NT2/D1 (cell line): ENCODE data around the gene CELA3B.
"Not testable (repeated sequence)": the region's sequence is repeated elsewhere in the genome, so short reads cannot be mapped to it uniquely, and the experiment has no call there.

Experiments used
- DNase-seq: peaks from one replicate; pipeline ENCODE4 v3.0.0-alpha.2; 2011; ENCODE audit warnings: low read depth, low spot score
- H3K27me3 ChIP-seq: 2 replicates; pipeline ENCODE4 v1.6.0; 2011; ENCODE audit warnings: mild to moderate bottlenecking; ENCODE audit not compliant: insufficient read length, insufficient read depth
- H3K36me3 ChIP-seq: 2 replicates; pipeline ENCODE4 v1.6.1; 2011; ENCODE audit warnings: mild to moderate bottlenecking, low read length, mixed read lengths; ENCODE audit not compliant: insufficient read depth, insufficient read length
- H3K4me1 ChIP-seq: 2 replicates; pipeline ENCODE4 v1.5.1; 2011; ENCODE audit not compliant: insufficient read depth, insufficient read length
- H3K4me3 ChIP-seq: 2 replicates; pipeline ENCODE4 v1.5.1; 2011; ENCODE audit warnings: low read depth; ENCODE audit not compliant: insufficient read length
- H3K9ac ChIP-seq: 2 replicates; pipeline ENCODE4 v1.6.0; 2011; ENCODE audit warnings: low read depth; ENCODE audit not compliant: insufficient read length
- H3K9me3 ChIP-seq: 2 replicates; pipeline ENCODE4 v1.5.1; 2011; ENCODE audit warnings: mild to moderate bottlenecking, low read length; ENCODE audit not compliant: insufficient read depth
- SUZ12 ChIP-seq: IDR thresholded peaks from 2 replicates; pipeline ENCODE4 v1.6.1; 2011; ENCODE audit not compliant: insufficient read length, insufficient read depth; ENCODE audit errors: extremely low read depth
- YY1 ChIP-seq: IDR thresholded peaks from 2 replicates; pipeline ENCODE4 v1.6.1; 2011; ENCODE audit not compliant: insufficient read length, insufficient read depth
- ZNF274 ChIP-seq: IDR thresholded peaks from 2 replicates; pipeline ENCODE4 v1.6.1; 2011; ENCODE audit warnings: mild to moderate bottlenecking, low read depth, low read length

CELA3B gene

DNA sequence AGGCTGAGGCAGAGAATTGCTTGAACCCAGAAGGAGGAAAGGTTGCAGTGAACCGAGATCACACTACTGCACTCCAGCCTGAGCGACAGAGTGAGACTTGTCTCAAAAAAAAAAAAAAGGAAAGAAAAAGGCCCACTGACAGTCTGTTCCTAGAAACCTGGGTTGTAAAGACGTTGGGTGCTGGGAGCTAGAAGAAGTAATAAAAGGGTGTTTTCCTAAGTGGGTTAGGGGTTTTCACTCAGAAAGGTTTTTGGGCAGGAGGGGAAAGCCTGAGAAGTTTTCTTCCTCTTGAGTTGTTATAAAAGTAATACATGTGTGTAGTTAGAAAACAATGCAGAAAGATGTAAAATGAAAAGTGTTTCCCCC is 50.1 kb downstream of the CELA3B start:
- Histone ChIP-seq H3K9me3 (no peaks in the 10 kb centered on the region), H3K4me1 (no peaks in the 10 kb centered on the region), H3K36me3 (peaks cover 21% of the 10 kb centered on the region), H3K27me3 (no peaks in the 10 kb centered on the region), H3K9ac (no peak overlapping the region), H3K4me3 (no peak overlapping the region)
- no peak for DNase-seq
- TF ChIP-seq YY1 (no peak), ZNF274 (no peak), SUZ12 (no peak)

DNA sequence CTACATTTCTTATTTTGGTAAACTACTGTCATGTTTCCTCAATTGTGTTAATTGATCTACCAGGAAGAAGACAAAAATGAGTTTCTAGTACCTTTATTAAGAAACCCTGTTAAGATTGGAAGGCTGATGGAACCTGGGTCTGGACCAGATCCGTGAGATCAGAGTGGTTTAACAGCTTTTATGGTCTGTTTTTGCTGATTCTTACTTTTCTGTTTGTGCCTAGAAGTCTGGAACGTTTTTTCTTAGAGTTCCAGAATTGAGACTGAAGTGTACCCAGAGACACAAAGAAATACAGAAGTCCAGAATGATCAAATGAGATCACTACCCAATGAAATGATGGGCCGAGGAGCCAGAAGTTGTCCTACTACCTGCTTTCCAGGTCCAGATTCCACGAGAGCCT is 53.2 kb downstream of the CELA3B start:
- no peak overlapping the region for H3K9ac ChIP-seq
- H3K36me3 ChIP-seq, result peaks cover 21% of the 10 kb centered on the region
- H3K9me3 ChIP-seq, result no peaks in the 10 kb centered on the region
- no peaks in the 10 kb centered on the region for H3K4me1 ChIP-seq
- no peaks in the 10 kb centered on the region for H3K27me3 ChIP-seq
- DNase-seq, result no peak
- no peak for TF ChIP-seq ZNF274
- TF ChIP-seq SUZ12, result no peak
- no peak for TF ChIP-seq YY1
- no peak overlapping the region for H3K4me3 ChIP-seq

- H3K4me3 ChIP-seq, result no peak overlapping the region
- H3K9ac ChIP-seq, result no peak overlapping the region
- H3K27me3 ChIP-seq, result no peaks in the 10 kb centered on the region
- peaks cover 21% of the 10 kb centered on the region for H3K36me3 ChIP-seq
- no peaks in the 10 kb centered on the region for H3K4me1 ChIP-seq
- DNase-seq, result no peak
- no peak for TF ChIP-seq ZNF274
- no peaks in the 10 kb centered on the region for H3K9me3 ChIP-seq
These were observed 53.7 kb downstream of the CELA3B start for GRCh38 chr1:22030473-22030872.

DNA sequence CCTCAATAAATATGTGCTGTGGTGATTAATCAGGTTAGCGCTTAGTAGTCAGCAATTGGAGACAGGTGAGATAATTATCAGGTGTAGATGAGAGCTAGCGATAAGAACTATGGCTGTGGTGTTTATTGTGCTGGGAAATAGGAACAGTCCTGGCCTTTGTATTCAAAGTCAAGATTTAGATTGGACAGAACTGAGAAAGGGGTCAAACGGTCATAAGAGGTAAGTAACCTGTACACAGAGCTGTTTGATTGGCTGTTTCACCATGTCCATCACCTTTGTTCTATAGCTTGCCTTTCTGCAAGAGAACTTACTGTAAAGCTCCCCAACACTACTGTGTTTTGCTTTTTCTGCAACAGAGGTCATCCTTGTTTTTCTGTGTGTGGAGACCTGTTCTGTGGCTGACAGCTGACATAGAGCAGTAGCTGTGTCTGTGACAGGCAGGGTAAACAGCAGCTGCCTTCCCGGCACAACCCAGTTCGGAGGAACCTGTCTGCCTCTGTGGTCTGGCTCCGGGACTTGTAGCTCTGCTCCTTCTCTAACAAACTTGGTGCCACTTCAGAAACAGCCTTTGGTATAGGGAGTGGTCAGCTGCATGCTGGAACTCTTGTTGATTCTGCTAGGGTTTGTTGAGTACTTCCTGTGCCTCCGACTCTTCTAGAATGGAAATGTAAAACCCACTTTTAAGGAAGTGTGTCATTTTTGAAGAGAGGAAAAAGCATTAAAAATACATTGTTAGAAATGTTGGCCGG is 54.6 kb downstream of the CELA3B start:
- DNase-seq, result no peak
- Histone ChIP-seq H3K4me1 (no peaks in the 10 kb centered on the region), H3K4me3 (no peak overlapping the region), H3K36me3 (peaks cover 21% of the 10 kb centered on the region), H3K27me3 (no peaks in the 10 kb centered on the region), H3K9me3 (no peaks in the 10 kb centered on the region), H3K9ac (no peak overlapping the region)
- TF ChIP-seq YY1 (no peak), ZNF274 (no peak), SUZ12 (no peak)

GRCh38 chr1:22034834-22035233 is 58.0 kb downstream of the CELA3B start:
- not testable (repeated sequence) for H3K9me3 ChIP-seq, H3K4me1 ChIP-seq, DNase-seq, H3K4me3 ChIP-seq, H3K27me3 ChIP-seq, H3K9ac ChIP-seq
- peaks cover 15% of the 10 kb centered on the region for H3K36me3 ChIP-seq

DNA sequence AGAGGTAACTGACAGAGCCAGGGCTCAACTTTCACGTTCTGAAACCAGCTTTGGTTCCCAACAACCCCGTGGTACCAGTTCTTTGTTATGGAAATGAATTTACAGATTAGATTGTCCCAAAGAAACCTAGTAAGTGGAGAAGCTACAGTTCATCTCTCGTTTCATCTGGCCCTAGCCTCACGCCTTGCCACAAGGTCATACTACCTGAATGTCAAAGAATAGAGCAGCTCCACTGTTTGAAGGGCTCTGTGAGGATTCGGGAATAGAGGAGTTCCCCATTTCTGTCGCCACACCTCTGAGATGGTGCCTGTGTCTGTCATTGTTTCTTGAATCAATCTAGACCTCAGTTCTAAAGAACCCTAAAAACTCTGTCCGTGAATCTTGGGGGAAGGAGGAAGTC is 60.7 kb downstream of the CELA3B start:
- Histone ChIP-seq H3K27me3 (no peaks in the 10 kb centered on the region), H3K4me3 (no peak overlapping the region), H3K9me3 (no peaks in the 10 kb centered on the region), H3K4me1 (no peaks in the 10 kb centered on the region), H3K9ac (no peak overlapping the region), H3K36me3 (no peaks in the 10 kb centered on the region)
- TF ChIP-seq YY1 (no peak), SUZ12 (no peak), ZNF274 (no peak)
- no peak for DNase-seq

DNA sequence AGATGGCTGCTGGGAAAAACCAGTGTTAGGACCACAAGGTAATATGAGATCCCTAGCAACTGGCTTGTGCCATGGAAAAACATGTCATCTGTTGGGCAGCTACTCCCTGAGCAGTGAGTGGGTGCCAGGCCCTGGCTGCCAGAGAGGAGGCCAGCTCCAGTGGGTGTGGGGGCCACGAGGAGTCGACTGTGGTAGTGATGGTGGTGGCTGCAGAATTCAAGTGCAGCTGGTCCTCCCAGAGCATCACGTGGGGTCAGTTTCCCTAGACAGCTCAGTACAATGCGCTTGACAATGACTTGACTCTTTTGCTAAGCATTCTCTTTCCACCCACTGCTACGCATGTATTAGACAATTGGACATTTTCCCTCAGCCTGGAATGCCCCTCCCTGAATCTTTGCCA is 61.2 kb downstream of the CELA3B start:
- Histone ChIP-seq H3K27me3 (no peaks in the 10 kb centered on the region), H3K36me3 (no peaks in the 10 kb centered on the region), H3K9ac (peak overlapping the region; percentile 12), H3K9me3 (no peaks in the 10 kb centered on the region), H3K4me1 (no peaks in the 10 kb centered on the region), H3K4me3 (no peak overlapping the region)
- DNase-seq, result no peak
- TF ChIP-seq ZNF274, result no peak
- TF ChIP-seq YY1, result no peak
- no peak for TF ChIP-seq SUZ12
